Vagina (tissue), 2 donors: Measurements from ENCODE around the gene CDR2L.

Source experiments
- CTCF ChIP-seq, 3 experiments: fragments of 450-650 bp in 2 of 3; fragments of 200-600 bp in 1 of 3; sonication (generic) in 1 of 3; IDR thresholded peaks; one replicate each; pipeline ENCODE4 v1.5.1; 2017 to 2019; ENCODE audit warnings: antibody characterized with exemption in 3 of 3, mild to moderate bottlenecking in 2 of 3, moderate library complexity in 2 of 3
- POLR2A ChIP-seq, 2 donors: fragments of 450-650 bp; IDR thresholded peaks; one replicate each; pipeline ENCODE4 v1.6.1; 2017; ENCODE audit warnings: antibody characterized with exemption in 2 of 2, mild to moderate bottlenecking in 2 of 2, moderate library complexity in 2 of 2

- TF ChIP-seq CTCF (IDR thresholded peaks at IDR 0.05) (no peak), POLR2A (IDR thresholded peaks at IDR 0.05) (no peak)
Measured at GRCh38 chr17:74954115-74954514, 33.3 kb upstream of the CDR2L start.
